A673 (cell line): Measurements from ENCODE around the gene FAM83G. TPM values are rescaled to one million over a fixed set of nuclear protein-coding genes. Genes with fewer than 3 reads are reported as not detected.

ENCODE experiments used
- BruUV-seq: library from RNA; stranded (reverse); fragments of 400-500 nt; replicated peaks from 2 replicates; lab custom pipeline; 2021; lab: Mats Ljungman, UMichigan
- CTCF ChIA-PET: fragments of 300-600 bp; sonication (Branson Sonifier 250); formaldehyde crosslinking; loops from one replicate; lab custom pipeline; 2022; ENCODE audit warnings: antibody characterized with exemption; lab: Charles Lee
- POLR2A ChIA-PET: fragments of 300-600 bp; sonication (Branson Sonifier 250); formaldehyde crosslinking; loops from one replicate; lab custom pipeline; 2022; ENCODE audit warnings: antibody characterized with exemption; ENCODE audit not compliant: low non-redundant PET; lab: Charles Lee
- DNase-seq: peaks from one replicate; pipeline ENCODE4 v3.0.0-alpha.2; 2015; ENCODE audit warnings: low spot score
- H3K27ac ChIP-seq: fragments of 200-600 bp; sonication (generic); 2 replicates; pipeline ENCODE4 v1.5.1; 2016; ENCODE audit warnings: mixed run types, low read depth, mild to moderate bottlenecking, mixed read lengths, antibody characterized with exemption, low read length; ENCODE audit not compliant: poor library complexity, severe bottlenecking
- H3K27me3 ChIP-seq: fragments of 200-600 bp; sonication (generic); replicated peaks from 2 replicates; pipeline ENCODE4 v1.6.1; 2017; ENCODE audit warnings: mixed run types, low read depth, mild to moderate bottlenecking, mixed read lengths, antibody characterized with exemption, low read length; ENCODE audit not compliant: insufficient read depth, poor library complexity
- H3K36me3 ChIP-seq: fragments of 200-600 bp; sonication (generic); 2 replicates; pipeline ENCODE4 v1.6.1; 2016; ENCODE audit warnings: mixed run types, mild to moderate bottlenecking, mixed read lengths, antibody characterized with exemption, low read length; ENCODE audit not compliant: insufficient read depth, poor library complexity, severe bottlenecking
- H3K4me1 ChIP-seq: fragments of 200-600 bp; sonication (generic); 2 replicates; pipeline ENCODE4 v1.6.1; 2017; ENCODE audit warnings: mixed run types, mild to moderate bottlenecking, mixed read lengths, antibody characterized with exemption, low read length; ENCODE audit not compliant: insufficient read depth, poor library complexity, severe bottlenecking
- H3K4me3 ChIP-seq: fragments of 200-600 bp; sonication (generic); 2 replicates; pipeline ENCODE4 v1.5.1; 2016; ENCODE audit warnings: low read depth, mixed run types, mild to moderate bottlenecking, mixed read lengths, low read length; ENCODE audit not compliant: poor library complexity, severe bottlenecking
- H3K9me3 ChIP-seq: fragments of 200-600 bp; sonication (generic); 2 replicates; pipeline ENCODE4 v1.6.1; 2016; ENCODE audit warnings: mixed run types, low read depth, mild to moderate bottlenecking, mixed read lengths, antibody characterized with exemption, low read length; ENCODE audit not compliant: poor library complexity, severe bottlenecking
- EZH2 ChIP-seq: fragments of 200-600 bp; sonication (generic); IDR thresholded peaks from 2 replicates; pipeline ENCODE4 v1.6.1; 2017; ENCODE audit warnings: borderline replicate concordance, low read depth, mild to moderate bottlenecking, mixed read lengths, antibody characterized with exemption, low read length; ENCODE audit not compliant: poor library complexity, severe bottlenecking
- intact Hi-C: fragments of 100-400 bp; cut with micrococcal nuclease; formaldehyde crosslinking; loops from one replicate; pipeline ENCODE4 v1.10.0; 2022; ENCODE audit not compliant: unreplicated experiment
- total RNA-seq: library from RNA; stranded (reverse); gene quantifications from 2 replicates; pipeline ENCODE4 v1.2.3, GENCODE V29; 2021
- TF ChIP-seq, protein P1 (sequence below): fragments of 300-800, 200-600 bp; sonication (generic); conservative IDR thresholded peaks from 2 replicates; pipeline ENCODE4 v1.5.1; 2017; ENCODE audit warnings: low read depth, mild to moderate bottlenecking, antibody characterized with exemption, low read length, moderate library complexity, mixed read lengths

FAM83G gene
- total RNA-seq, 1 experiment from 2014 or later = 12.4 TPM

DNA sequence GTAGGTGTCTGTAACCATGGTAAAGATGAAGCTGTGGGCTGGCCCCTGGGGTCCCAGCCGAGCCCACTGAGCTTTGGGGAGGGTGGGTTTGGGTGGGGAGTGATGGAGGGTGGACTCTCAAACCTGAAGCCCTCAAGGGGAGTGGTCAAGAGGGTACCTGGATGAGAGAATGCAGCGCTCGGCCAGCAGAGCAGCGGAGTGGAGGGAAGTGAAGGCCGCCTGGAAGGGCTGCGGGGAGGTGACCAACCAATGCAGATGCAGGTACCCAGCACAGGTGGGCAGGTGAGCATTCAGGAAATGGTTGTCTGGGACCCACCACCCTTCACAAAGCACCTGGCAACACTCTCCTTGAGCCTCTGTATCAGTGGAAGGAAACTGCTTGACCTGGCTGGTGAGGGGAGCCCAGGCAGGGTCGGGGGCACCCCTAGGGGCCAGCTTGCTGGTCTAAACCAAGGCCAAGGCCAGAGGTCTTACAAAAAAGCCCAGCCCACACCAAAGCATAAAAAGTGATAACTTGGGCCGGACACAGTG lies 56.0 kb downstream of the FAM83G start:
- no peak overlapping the region for H3K4me3 ChIP-seq
- no peak for DNase-seq
- intact Hi-C loops = no loop called here
- no peaks in the 10 kb centered on the region for H3K4me1 ChIP-seq
- H3K27ac ChIP-seq = no peak overlapping the region
- CTCF ChIA-PET = no interaction called here
- POLR2A ChIA-PET = interaction anchor here (0.7 kb wide), 1 partner anchor 9 kb away, joined by 5 read pairs; no protein-coding TSS in a partner anchor
- no peaks in the 10 kb centered on the region for H3K9me3 ChIP-seq
- BruUV-seq = no TSS peak
- no peaks in the 10 kb centered on the region for H3K36me3 ChIP-seq
- no peak for TF ChIP-seq EZH2
- TF ChIP-seq, protein P1, sequence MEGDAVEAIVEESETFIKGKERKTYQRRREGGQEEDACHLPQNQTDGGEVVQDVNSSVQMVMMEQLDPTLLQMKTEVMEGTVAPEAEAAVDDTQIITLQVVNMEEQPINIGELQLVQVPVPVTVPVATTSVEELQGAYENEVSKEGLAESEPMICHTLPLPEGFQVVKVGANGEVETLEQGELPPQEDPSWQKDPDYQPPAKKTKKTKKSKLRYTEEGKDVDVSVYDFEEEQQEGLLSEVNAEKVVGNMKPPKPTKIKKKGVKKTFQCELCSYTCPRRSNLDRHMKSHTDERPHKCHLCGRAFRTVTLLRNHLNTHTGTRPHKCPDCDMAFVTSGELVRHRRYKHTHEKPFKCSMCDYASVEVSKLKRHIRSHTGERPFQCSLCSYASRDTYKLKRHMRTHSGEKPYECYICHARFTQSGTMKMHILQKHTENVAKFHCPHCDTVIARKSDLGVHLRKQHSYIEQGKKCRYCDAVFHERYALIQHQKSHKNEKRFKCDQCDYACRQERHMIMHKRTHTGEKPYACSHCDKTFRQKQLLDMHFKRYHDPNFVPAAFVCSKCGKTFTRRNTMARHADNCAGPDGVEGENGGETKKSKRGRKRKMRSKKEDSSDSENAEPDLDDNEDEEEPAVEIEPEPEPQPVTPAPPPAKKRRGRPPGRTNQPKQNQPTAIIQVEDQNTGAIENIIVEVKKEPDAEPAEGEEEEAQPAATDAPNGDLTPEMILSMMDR = no peak
- H3K27me3 ChIP-seq = no peaks in the 10 kb centered on the region

DNA sequence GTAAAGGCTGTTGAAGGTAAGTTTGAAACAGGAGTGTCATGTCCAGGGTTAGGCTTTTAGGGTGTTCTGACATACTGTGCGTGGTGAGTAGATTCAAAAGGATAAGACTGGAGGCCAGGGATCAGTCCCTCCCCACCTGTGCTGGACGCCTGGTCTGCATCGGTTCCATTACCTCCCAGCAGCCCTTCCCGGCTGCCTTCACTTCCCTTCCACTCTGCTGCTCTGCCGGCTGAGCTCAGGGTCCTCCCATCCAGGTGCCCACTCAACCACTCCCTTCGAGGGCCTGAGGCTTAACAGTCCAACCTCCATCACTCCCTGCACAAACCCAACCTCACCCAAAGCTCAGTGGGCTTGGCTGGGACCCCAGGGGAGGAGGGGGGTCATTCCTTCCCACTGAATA lies 56.7 kb downstream of the FAM83G start:
- CTCF ChIA-PET = no interaction called here
- no peaks in the 10 kb centered on the region for H3K27me3 ChIP-seq

DNA sequence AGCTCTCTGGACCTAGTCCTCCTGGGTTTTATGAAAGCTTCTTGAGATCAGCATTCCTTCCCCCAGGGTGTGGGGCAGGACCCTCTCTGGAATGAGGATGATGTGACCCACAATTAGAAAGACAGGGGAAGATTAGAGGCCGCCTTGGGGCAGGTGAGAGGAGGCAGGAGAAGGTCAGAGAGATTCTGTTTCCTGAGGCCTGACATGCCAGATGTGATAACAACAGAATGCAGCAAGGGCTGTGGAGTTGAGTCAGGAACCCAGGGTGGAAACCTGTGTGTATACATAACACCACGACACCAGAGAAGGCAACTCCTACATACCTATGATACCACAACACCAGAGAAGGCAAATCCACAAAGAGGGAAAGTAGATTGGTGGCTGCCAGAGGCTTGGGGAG lies 58.0 kb downstream of the FAM83G start:
- no peak for TF ChIP-seq EZH2
- TF ChIP-seq, protein P1 = no peak
- no TSS peak for BruUV-seq
- CTCF ChIA-PET = no interaction called here
- intact Hi-C loops = no loop called here
- Histone ChIP-seq H3K4me3 (no peak overlapping the region), H3K9me3 (no peaks in the 10 kb centered on the region), H3K27ac (no peak overlapping the region), H3K27me3 (no peaks in the 10 kb centered on the region), H3K36me3 (no peaks in the 10 kb centered on the region), H3K4me1 (no peaks in the 10 kb centered on the region)
- POLR2A ChIA-PET = no interaction called here
- DNase-seq = no peak

More for the DNA sequence above, 56.7 kb downstream of the FAM83G start:
- no peak overlapping the region for H3K4me3 ChIP-seq
- TF ChIP-seq EZH2 = no peak
- TF ChIP-seq, protein P1 = no peak
- no peak overlapping the region for H3K27ac ChIP-seq
- no peak for DNase-seq
- H3K36me3 ChIP-seq = no peaks in the 10 kb centered on the region
- POLR2A ChIA-PET = interaction anchor here (0.7 kb wide), 1 partner anchor 10 kb away, joined by 5 read pairs; no protein-coding TSS in a partner anchor
- BruUV-seq = no TSS peak
- H3K9me3 ChIP-seq = no peaks in the 10 kb centered on the region
- intact Hi-C loops = no loop called here
- H3K4me1 ChIP-seq = no peaks in the 10 kb centered on the region
